ENCODE measurements around the gene ALDH3A2. TPM values are rescaled to one million over a fixed set of nuclear protein-coding genes. Genes with fewer than 3 reads are reported as not detected.

Gene ALDH3A2
- total RNA-seq (2014; rRNA removed; shearing (Covaris generic)): 84.2 and 111 TPM in 2 replicates

DNA sequence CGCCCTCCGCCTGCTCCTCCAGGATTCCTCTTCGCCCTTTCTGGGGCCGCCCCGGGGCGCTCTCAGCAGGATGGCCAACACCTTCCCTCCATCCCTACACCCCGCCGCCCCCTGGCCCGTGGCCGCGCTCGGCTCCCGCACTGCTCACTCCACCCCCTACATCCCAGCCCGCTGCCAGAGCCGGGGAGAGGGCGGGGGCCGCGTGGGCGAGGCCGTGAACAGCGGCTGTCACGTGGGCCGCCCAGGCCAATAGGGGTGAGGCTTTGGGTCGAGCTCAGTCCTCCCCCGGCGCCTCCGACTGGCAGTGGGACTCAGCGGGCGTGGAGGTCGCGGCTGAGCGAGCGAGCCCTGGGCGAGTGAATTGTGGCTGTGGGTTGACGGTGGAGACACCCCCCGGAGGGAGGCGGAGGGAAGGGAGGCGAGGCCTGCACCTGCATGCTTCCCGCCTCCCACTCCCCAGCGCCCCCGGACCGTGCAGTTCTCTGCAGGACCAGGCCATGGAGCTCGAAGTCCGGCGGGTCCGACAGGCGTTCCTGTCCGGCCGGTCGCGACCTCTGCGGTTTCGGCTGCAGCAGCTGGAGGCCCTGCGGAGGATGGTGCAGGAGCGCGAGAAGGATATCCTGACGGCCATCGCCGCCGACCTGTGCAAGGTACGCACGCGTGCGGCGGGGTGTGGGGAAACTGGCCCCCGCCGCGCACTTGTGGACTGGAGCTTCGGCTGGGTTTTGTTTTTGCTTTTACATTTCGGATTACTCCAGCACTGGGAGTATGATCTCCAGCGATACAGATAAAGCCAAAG is at the start of gene ALDH3A2:
Gene ALDH3A2 (plus strand): TSS at position 277 of the 799 bp plus-strand sequence. CDS start 221 bp downstream, at position 498.
- peak; percentile 97 for DNase-seq (ENCODE audit: low spot score)
- in situ Hi-C loops (cut with HindIII; ENCODE audit: low sequenced_read_pairs): no loop called here

DNA sequence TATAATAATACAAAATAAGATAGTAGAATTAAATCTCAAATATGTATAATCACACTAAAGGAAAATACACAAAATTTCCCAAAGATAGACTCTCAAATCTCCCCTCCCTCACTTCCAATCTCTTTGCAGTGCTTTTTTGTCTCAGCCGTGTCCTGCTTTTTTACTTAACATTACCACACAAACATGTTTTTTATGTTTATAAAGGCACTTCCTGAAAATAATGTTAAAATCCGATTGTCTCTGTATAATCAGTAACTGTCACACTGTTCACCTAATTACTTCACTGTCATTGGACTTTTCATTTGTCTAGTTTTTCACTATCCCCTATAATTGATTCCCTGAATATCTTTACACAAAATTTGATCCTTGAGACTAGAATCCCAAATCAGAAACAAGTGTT is 38.2 kb upstream of the ALDH3A2 start:
- DNase-seq (ENCODE audit: low spot score): no peak
- in situ Hi-C loops (cut with HindIII; ENCODE audit: low sequenced_read_pairs): no loop called here

DNA sequence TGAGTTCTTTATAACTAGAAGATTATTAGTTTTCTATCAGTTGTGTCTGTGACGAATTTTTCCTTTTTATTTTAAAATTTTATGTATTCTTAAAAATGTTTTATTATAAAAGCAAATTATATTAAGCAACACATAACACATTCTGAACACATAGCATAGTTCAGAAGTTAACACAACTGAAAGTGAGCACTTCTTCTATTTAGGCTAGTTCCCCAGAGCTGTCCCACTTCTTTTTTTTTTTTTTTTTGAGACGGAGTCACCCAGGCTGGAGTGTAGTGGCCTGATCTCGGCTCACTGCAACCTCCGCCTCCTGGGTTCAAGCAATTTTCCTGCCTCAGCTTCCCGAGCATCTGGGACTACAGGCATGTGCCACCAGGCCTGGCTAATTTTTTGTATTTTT is 37.7 kb upstream of the ALDH3A2 start:
- in situ Hi-C loops (cut with HindIII; ENCODE audit: low sequenced_read_pairs): no loop called here
- no peak for DNase-seq (ENCODE audit: low spot score)

GRCh38 chr17:19613979-19614378 is 34.6 kb upstream of the ALDH3A2 start:
- in situ Hi-C loops (cut with HindIII; ENCODE audit: low sequenced_read_pairs): no loop called here
- no peak for DNase-seq (ENCODE audit: low spot score)

DNA sequence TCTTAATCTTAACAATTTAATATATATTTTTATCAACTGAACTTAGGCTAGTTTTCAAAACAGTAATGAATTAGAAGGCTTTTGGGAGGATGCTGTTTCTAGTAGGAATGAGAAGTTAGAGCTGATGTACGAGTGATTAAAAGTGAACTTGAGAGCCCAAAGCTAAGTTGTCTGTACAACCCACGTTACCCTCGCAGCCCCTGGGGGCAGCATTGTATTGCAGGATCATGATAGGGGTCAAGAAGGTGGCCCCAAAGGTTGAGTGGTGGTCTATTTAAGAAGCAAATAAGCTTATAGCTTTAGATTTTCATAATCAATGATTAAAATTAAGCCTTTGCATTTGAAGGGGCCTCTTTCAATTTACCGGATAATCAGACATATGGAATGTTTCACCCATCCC is 33.7 kb upstream of the ALDH3A2 start:
- DNase-seq (ENCODE audit: low spot score): no peak
- in situ Hi-C loops (cut with HindIII; ENCODE audit: low sequenced_read_pairs): no loop called here

DNA sequence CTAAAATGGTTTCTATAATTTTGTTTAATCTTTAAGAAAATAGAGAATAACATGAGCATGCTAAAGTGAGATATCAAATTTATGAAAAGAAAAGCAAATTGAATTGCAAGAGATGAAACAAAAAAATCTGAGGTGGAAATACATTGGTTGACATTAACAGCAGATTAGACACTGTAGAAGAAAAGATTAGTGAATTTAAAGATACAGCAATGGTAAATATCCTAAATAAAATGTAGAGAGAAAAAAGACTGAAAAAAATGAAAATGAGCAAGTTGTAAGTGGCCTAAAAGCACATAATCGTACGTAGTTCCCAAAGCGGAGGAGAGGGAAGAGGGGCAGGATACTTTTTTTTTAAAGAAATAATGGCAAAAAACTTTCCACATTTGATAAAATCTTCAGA is 30.5 kb upstream of the ALDH3A2 start:
- no peak for DNase-seq (ENCODE audit: low spot score)
- in situ Hi-C loops (cut with HindIII; ENCODE audit: low sequenced_read_pairs): no loop called here

GRCh38 chr17:19619705-19620325 is 28.7 kb upstream of the ALDH3A2 start:
- no peak for DNase-seq (ENCODE audit: low spot score)
- in situ Hi-C loops (cut with HindIII; ENCODE audit: low sequenced_read_pairs): no loop called here

DNA sequence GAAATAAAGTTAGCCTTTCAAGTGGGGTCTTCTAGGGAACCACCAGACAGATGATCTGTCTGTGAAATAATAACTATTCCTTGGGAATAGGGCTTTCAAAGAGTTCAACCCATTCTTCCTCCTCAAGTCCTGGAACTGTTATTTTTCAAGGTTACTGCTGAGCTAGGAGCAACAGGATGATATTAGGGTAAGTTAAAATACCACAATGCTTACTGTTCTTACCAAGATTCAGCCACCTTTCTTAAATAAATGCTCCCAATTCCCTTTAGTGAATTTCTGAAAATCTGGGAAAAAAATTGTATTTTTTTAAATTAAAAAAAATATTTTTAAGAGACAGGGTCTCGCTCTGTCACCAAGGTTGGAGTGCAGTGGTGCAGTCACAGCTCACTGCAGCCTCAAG is 26.9 kb upstream of the ALDH3A2 start:
- in situ Hi-C loops (cut with HindIII; ENCODE audit: low sequenced_read_pairs): no loop called here
- no peak for DNase-seq (ENCODE audit: low spot score)

GRCh38 chr17:19626079-19626478 is 22.5 kb upstream of the ALDH3A2 start:
- DNase-seq (ENCODE audit: low spot score): no peak
- in situ Hi-C loops (cut with HindIII; ENCODE audit: low sequenced_read_pairs): no loop called here

DNA sequence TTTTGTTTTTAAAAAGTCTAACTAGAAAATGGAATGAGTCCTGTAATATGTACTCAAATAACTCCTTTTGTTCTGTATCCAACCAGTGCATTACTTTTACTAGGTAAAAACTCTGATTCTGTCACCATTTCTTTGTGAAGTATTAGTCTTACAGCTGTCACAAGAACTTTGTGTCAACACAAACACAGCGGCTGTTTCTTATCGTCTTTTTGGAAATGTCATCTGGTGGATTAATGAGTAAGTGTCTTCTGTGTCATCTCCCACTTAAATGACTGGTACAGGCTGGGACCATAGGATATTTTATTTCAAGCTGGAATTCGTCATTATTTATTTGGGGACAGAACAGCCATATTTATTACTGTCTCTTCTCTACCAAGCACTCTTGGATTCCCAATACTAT is 19.1 kb upstream of the ALDH3A2 start:
- no peak for DNase-seq (ENCODE audit: low spot score)
- in situ Hi-C loops (cut with HindIII; ENCODE audit: low sequenced_read_pairs): no loop called here

GRCh38 chr17:19630035-19630434 is 18.5 kb upstream of the ALDH3A2 start:
- in situ Hi-C loops (cut with HindIII; ENCODE audit: low sequenced_read_pairs): no loop called here
- no peak for DNase-seq (ENCODE audit: low spot score)

DNA sequence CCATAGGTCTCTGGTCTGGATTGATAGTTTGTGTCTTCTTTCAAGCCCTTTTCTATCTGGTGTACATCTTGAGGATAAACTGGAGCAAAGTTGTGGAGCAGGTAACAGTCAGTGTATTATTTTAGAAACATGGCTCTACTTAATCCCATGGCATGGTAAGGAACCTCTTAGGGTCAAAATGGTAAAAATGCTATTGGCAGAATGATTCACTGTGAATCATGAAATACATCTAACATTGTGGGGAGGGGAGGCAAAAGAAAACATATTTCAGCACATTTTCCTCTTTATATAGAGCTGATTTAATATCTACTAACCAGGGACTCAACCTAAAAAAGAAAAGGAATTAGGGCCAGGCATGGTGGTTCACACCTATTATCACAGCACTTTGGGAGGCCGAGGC is 17.9 kb upstream of the ALDH3A2 start:
- DNase-seq (ENCODE audit: low spot score): no peak
- in situ Hi-C loops (cut with HindIII; ENCODE audit: low sequenced_read_pairs): no loop called here

GRCh38 chr17:19631905-19632304 is 16.6 kb upstream of the ALDH3A2 start:
- in situ Hi-C loops (cut with HindIII; ENCODE audit: low sequenced_read_pairs): no loop called here
- no peak for DNase-seq (ENCODE audit: low spot score)

DNA sequence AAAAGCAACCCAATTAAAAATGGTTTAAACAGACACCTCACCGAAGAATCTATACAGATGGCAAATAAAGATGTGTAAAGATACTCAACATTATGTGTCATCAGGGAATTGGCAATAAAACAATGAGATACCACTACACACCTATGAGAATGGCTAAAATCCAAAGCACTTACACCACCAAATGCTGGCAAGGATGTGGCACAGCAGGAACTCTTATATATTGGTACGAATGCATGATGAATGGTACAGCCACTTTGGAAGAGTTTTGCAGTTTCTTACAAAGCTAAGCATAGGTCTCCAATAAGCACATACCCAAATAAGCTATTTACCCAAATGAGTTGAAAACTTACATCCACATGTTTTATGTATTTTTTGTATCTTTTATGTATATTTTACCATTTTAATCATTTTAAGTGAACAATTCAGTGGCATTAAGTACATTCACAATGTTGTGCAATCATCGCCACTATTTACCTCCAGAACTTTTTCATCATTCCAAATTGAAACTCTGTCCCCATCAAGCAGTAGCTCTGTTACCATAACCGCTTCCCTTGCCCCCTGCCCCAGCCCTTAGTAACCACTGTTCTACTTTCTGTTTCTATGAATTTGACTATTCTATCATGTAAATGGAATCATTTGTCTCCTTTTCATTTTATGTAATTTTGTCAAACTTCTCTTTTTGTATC is 6.7 kb upstream of the ALDH3A2 start:
- in situ Hi-C loops (cut with HindIII; ENCODE audit: low sequenced_read_pairs): no loop called here
- no peak for DNase-seq (ENCODE audit: low spot score)

DNA sequence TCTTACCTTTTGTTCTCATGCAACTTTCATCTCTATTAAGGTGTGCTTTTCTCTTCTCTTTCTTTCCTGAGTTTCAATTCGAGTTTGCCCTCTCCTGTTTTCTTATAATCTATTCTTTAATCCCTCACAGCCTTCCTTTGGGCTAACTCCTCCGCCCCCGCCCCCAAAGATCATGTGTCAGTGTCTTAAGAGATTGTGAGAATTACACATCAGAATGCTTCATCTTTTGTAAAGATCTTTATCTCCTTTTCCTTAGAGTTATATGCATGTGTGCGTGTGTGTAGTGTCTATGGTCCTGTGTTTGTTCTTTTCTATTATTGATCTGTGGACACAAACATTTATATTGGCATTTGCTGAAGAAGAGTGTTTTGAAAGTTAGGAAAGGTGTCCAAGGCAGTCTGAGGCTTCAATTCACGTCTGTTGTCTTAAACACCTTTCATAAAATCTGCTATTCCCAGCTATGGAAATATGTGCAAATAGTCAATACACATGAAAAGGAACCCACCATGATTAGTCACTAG is 6.1 kb upstream of the ALDH3A2 start:
- in situ Hi-C loops (cut with HindIII; ENCODE audit: low sequenced_read_pairs): no loop called here
- no peak for DNase-seq (ENCODE audit: low spot score)

GRCh38 chr17:19644493-19645210 is 3.9 kb upstream of the ALDH3A2 start:
- no peak for DNase-seq (ENCODE audit: low spot score)
- in situ Hi-C loops (cut with HindIII; ENCODE audit: low sequenced_read_pairs): no loop called here

DNA sequence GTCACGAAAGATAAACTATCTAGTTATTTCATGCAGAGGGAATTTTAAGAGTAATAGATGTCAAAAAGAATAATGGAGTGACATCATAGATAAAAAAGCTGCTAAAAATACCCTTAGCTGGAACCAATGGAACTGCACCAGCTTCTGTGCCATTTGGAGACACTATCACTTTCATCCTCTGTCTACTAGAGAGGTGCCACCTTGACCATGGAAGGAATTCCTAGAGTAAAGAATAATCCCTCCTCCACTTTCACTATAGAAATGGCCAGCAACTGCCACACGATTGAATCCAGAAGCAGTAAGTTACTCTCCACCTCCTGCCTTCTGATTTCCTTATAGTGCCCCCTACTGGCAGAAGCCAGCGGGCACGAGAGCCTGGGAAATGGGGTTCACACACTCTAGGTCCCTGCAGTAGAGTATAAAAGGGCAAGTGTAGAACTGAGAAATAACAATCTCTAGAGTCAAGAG is 2.8 kb upstream of the ALDH3A2 start:
- in situ Hi-C loops (cut with HindIII; ENCODE audit: low sequenced_read_pairs): no loop called here
- DNase-seq (ENCODE audit: low spot score): peak; percentile 27

DNA sequence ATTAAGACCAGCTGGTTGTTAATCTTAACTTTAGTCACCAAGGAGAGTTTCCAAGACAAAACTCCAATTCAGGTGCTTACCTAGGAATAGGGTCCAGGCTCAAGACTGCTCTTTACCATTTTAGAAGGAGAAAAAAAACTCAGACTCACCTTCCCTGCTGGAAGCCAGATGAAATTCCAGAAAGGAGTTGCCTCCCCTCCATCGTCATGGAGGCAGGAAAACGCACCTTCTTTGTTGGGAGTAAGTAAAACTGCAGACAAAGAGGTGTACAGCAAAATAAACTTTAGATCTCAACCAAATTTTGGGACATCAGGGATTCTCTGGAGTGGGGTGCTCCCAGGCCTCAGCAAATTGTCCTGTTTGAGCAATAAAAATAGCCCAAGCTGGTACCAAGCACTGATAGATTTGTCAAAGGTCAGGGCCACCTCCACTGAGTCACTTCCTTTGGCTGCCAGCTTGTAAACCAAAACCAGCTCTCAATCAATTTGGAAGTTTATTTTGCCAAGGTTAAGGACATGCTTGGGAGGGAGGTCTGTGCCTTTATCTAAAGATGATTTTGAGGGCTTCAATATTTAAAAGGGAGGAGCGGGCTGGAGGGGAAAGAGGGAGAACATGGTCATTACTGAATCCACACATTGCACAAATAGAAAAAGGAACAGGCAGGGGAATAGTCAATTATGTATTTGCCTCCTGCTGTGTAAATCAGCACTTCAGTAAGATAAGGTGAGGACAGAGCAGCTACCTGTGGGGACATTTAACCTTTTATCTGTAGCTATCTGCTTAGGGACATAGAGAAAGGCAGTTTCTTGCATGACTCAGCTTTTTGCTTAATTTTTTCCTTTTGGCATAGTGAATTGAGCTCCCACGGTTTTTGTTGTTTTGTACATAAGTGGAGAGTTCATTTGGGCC is 1.5 kb upstream of the ALDH3A2 start:
- in situ Hi-C loops (cut with HindIII; ENCODE audit: low sequenced_read_pairs): no loop called here
- no peak for DNase-seq (ENCODE audit: low spot score)
